ENCODE data around the gene ADORA3. TPM values are rescaled to one million over a fixed set of nuclear protein-coding genes. Genes with fewer than 3 reads are reported as not detected.

Gene ADORA3
- total RNA-seq, 2 donors from 2014 or later, result 1.6 to 3.6 TPM

GRCh38 chr1:111542187-111542586 lies 38.8 kb upstream of the ADORA3 start:
- TF ChIP-seq, protein P1, sequence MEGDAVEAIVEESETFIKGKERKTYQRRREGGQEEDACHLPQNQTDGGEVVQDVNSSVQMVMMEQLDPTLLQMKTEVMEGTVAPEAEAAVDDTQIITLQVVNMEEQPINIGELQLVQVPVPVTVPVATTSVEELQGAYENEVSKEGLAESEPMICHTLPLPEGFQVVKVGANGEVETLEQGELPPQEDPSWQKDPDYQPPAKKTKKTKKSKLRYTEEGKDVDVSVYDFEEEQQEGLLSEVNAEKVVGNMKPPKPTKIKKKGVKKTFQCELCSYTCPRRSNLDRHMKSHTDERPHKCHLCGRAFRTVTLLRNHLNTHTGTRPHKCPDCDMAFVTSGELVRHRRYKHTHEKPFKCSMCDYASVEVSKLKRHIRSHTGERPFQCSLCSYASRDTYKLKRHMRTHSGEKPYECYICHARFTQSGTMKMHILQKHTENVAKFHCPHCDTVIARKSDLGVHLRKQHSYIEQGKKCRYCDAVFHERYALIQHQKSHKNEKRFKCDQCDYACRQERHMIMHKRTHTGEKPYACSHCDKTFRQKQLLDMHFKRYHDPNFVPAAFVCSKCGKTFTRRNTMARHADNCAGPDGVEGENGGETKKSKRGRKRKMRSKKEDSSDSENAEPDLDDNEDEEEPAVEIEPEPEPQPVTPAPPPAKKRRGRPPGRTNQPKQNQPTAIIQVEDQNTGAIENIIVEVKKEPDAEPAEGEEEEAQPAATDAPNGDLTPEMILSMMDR (IDR thresholded peaks at IDR 0.05), result no peak
- Histone ChIP-seq H3K27me3 (no peaks in the 10 kb centered on the region), H3K4me1 (no peaks in the 10 kb centered on the region), H3K36me3 (replicated peaks in 1 of 2; ENCODE audit: insufficient read depth in 1 of 2, low read depth in 2 of 2) (no peaks in the 10 kb centered on the region), H3K27ac (no peak overlapping the region), H3K4me3 (no peak overlapping the region), H3K9me3 (no peaks in the 10 kb centered on the region)
- no peak for ATAC-seq
- DNase-seq, result no peak
- intact Hi-C loops (cut with DNase I), result no loop called here
- WGBS, 2 donors, result 71 to 74% methylated on average over 14 of the region's 14 CpGs

- ATAC-seq (no peak), DNase-seq (no peak)
- no peaks in the 10 kb centered on the region for H3K9me3 ChIP-seq
- H3K27ac ChIP-seq, result no peak overlapping the region
- TF ChIP-seq POLR2A (IDR thresholded peaks at IDR 0.05), result no peak
- TF ChIP-seq, protein P1 (IDR thresholded peaks at IDR 0.05), result no peak
- H3K27me3 ChIP-seq, result no peaks in the 10 kb centered on the region
- WGBS, 2 donors, result 76 to 90% methylated on average over 4 of the region's 4 CpGs
- no peaks in the 10 kb centered on the region for H3K36me3 ChIP-seq (replicated peaks in 1 of 2; ENCODE audit: insufficient read depth in 1 of 2, low read depth in 2 of 2)
- intact Hi-C loops (cut with DNase I), result no loop called here
- H3K4me1 ChIP-seq, result no peaks in the 10 kb centered on the region
- H3K4me3 ChIP-seq, result no peak overlapping the region
These were observed 38.3 kb upstream of the ADORA3 start for GRCh38 chr1:111541721-111542120.

- Histone ChIP-seq H3K4me1 (no peaks in the 10 kb centered on the region), H3K27me3 (no peaks in the 10 kb centered on the region), H3K4me3 (no peak overlapping the region), H3K27ac (no peak overlapping the region), H3K36me3 (replicated peaks in 1 of 2; ENCODE audit: insufficient read depth in 1 of 2, low read depth in 2 of 2) (no peaks in the 10 kb centered on the region), H3K9me3 (no peaks in the 10 kb centered on the region)
- no peak for TF ChIP-seq POLR2A (IDR thresholded peaks at IDR 0.05)
- TF ChIP-seq, protein P1 (IDR thresholded peaks at IDR 0.05), result no peak
- intact Hi-C loops (cut with DNase I), result no loop called here
- DNase-seq (no peak), ATAC-seq (no peak)
- WGBS, 2 donors, result 51 to 52% methylated on average over 3 of the region's 3 CpGs
These were observed 37.5 kb upstream of the ADORA3 start for GRCh38 chr1:111540928-111541327.

DNA sequence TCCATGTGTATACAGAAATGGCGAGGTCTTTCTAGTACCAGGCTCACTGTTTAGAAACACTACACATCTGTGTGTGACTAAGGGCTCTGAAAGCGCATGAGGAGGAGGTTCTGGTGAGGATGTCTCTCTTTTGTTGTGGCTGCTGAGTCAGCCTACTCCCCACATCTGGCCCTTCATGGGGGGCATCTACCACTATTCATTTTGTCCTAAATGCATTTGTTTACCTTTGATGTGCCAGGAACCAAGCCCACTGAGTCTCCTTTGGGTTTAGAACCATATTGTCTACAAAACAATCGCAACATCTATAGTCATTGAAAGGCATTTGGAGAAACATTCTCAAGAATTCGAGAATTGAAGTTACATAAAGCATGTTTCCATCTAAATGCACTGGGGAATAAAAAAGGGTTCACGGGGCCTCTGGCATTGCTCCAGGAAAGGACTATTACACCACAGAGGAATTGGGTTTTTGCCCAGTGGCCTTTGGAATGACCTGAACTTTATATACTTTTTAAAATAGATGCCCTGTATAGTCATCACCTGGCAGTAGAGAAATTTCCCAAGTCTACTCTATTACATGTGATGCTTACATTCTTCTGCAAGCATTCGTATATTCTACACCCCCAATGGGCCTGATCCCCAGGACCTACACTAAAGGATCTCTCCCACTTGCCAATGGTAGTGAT lies 35.1 kb upstream of the ADORA3 start:
- intact Hi-C loops (cut with DNase I), result no loop called here
- Histone ChIP-seq H3K4me3 (no peak overlapping the region), H3K9me3 (no peaks in the 10 kb centered on the region), H3K36me3 (replicated peaks in 1 of 2; ENCODE audit: insufficient read depth in 1 of 2, low read depth in 2 of 2) (no peaks in the 10 kb centered on the region), H3K27ac (no peak overlapping the region), H3K4me1 (no peaks in the 10 kb centered on the region), H3K27me3 (no peaks in the 10 kb centered on the region)
- 70 to 75% methylated on average over 6 of the region's 6 CpGs for WGBS, 2 donors
- no peak for TF ChIP-seq POLR2A (IDR thresholded peaks at IDR 0.05)
- TF ChIP-seq, protein P1 (IDR thresholded peaks at IDR 0.05), result no peak
- DNase-seq (no peak), ATAC-seq (no peak)
